ENCODE data around the gene SPATA9. TPM values are rescaled to one million over a fixed set of nuclear protein-coding genes. Genes with fewer than 3 reads are reported as not detected.

SPATA9 gene
- total RNA-seq, 1 experiment from 2014 or later: not detected

DNA sequence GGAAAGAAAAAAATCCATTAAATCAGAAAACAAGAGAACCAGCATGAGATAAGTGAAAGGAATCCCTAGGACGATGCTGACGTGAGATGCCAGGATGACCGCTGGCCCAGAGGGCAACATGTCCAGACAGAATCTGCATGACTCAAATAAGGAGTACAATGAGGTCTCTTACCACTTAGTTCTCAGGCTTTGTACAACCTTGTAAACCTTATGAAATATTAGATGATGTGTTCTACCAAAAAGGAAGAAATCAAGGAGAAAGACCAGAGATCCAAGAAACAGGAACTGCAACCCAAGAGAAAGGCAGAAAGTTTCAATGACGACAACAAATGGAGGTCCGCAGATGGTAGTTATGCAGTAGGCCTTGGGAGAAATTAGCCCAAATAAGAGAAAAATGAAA is 65.7 kb downstream of the SPATA9 start:
- H3K27ac Mint-ChIP-seq (ENCODE audit: unreplicated experiment): no peak overlapping the region
- DNase-seq: no peak
- CTCF ChIA-PET: no interaction called here
- peaks cover 8% of the 10 kb centered on the region for H3K27me3 Mint-ChIP-seq (ENCODE audit: unreplicated experiment)
- peaks cover 9% of the 10 kb centered on the region for H3K4me1 Mint-ChIP-seq (ENCODE audit: low read depth, unreplicated experiment)
- no TSS peak for BruUV-seq (replicated peaks)
- intact Hi-C loops (cut with micrococcal nuclease; ENCODE audit: unreplicated experiment): no loop called here
- peaks cover 8% of the 10 kb centered on the region for H3K9me3 Mint-ChIP-seq (ENCODE audit: low read depth, unreplicated experiment)
- no peak overlapping the region for H3K4me3 Mint-ChIP-seq (ENCODE audit: low read depth, unreplicated experiment)
- TF ChIP-seq CTCF (IDR thresholded peaks at IDR 0.05; ENCODE audit: unreplicated experiment): no peak
- H3K36me3 Mint-ChIP-seq (ENCODE audit: insufficient read depth, unreplicated experiment): peaks cover 10% of the 10 kb centered on the region

- Mint-ChIP-seq H3K27me3 (ENCODE audit: unreplicated experiment) (no peaks in the 10 kb centered on the region), H3K9me3 (ENCODE audit: low read depth, unreplicated experiment) (peaks cover 8% of the 10 kb centered on the region), H3K4me1 (ENCODE audit: low read depth, unreplicated experiment) (peaks cover 8% of the 10 kb centered on the region), H3K36me3 (ENCODE audit: insufficient read depth, unreplicated experiment) (no peaks in the 10 kb centered on the region), H3K4me3 (ENCODE audit: low read depth, unreplicated experiment) (no peak overlapping the region), H3K27ac (ENCODE audit: unreplicated experiment) (no peak overlapping the region)
- TF ChIP-seq CTCF (IDR thresholded peaks at IDR 0.05; ENCODE audit: unreplicated experiment): no peak
- CTCF ChIA-PET: no interaction called here
- intact Hi-C loops (cut with micrococcal nuclease; ENCODE audit: unreplicated experiment): no loop called here
- no peak for DNase-seq
- BruUV-seq (replicated peaks): no TSS peak
Observed at GRCh38 chr5:95615164-95615467, 67.7 kb downstream of the SPATA9 start.

DNA sequence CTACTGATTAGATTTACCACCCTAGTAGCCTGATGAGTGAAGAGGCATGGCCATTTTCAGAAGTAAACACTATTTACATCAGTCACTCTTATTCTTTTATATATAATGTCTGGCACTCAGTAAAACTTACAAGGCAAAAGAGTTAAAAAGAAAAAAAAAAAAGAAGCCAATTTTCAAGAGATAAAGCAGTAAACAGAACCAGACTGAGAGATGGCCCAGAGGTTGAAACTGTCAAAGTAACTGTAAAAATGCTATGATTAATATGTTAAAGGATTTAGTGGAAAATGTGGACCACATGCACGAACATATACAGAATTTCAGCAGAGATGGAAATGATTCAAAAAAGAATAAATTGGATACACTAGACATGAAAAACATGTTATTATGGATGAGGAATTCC is 69.3 kb downstream of the SPATA9 start:
- no peak for TF ChIP-seq CTCF (IDR thresholded peaks at IDR 0.05; ENCODE audit: unreplicated experiment)
- H3K27me3 Mint-ChIP-seq (ENCODE audit: unreplicated experiment): no peaks in the 10 kb centered on the region
- CTCF ChIA-PET: no interaction called here
- no peaks in the 10 kb centered on the region for H3K4me1 Mint-ChIP-seq (ENCODE audit: low read depth, unreplicated experiment)
- no TSS peak for BruUV-seq (replicated peaks)
- no peak overlapping the region for H3K4me3 Mint-ChIP-seq (ENCODE audit: low read depth, unreplicated experiment)
- H3K9me3 Mint-ChIP-seq (ENCODE audit: low read depth, unreplicated experiment): peaks cover 8% of the 10 kb centered on the region
- no peak for DNase-seq
- no peak overlapping the region for H3K27ac Mint-ChIP-seq (ENCODE audit: unreplicated experiment)
- H3K36me3 Mint-ChIP-seq (ENCODE audit: insufficient read depth, unreplicated experiment): no peaks in the 10 kb centered on the region
- intact Hi-C loops (cut with micrococcal nuclease; ENCODE audit: unreplicated experiment): no loop called here

DNA sequence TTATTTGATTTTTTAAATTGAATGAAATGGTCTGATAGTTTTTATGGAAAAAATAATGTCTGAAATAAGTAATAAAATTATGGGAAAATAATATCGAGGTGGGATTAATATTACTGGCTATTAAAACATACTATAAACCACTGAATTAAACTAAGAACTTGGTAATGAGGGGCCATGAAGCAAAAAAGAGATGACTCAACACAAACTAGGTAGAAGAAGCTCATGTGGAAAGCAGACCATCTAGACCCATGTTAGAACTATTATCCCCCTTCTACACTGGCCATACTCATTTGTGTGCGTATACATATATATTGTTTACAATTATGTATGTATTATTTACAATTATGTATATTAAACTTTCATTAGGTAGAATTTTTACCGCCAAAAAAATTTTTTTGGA is 71.4 kb downstream of the SPATA9 start:
- intact Hi-C loops (cut with micrococcal nuclease; ENCODE audit: unreplicated experiment): no loop called here
- BruUV-seq (replicated peaks): no TSS peak
- H3K27me3 Mint-ChIP-seq (ENCODE audit: unreplicated experiment): no peaks in the 10 kb centered on the region
- CTCF ChIA-PET: interaction anchor here (1.1 kb wide), 1 partner anchor 12 kb away, joined by 5 read pairs; no protein-coding TSS in a partner anchor
- no peaks in the 10 kb centered on the region for H3K36me3 Mint-ChIP-seq (ENCODE audit: insufficient read depth, unreplicated experiment)
- TF ChIP-seq CTCF (IDR thresholded peaks at IDR 0.05; ENCODE audit: unreplicated experiment): no peak
- no peaks in the 10 kb centered on the region for H3K4me1 Mint-ChIP-seq (ENCODE audit: low read depth, unreplicated experiment)
- peaks cover 8% of the 10 kb centered on the region for H3K9me3 Mint-ChIP-seq (ENCODE audit: low read depth, unreplicated experiment)
- H3K4me3 Mint-ChIP-seq (ENCODE audit: low read depth, unreplicated experiment): no peak overlapping the region
- no peak overlapping the region for H3K27ac Mint-ChIP-seq (ENCODE audit: unreplicated experiment)
- no peak for DNase-seq

DNA sequence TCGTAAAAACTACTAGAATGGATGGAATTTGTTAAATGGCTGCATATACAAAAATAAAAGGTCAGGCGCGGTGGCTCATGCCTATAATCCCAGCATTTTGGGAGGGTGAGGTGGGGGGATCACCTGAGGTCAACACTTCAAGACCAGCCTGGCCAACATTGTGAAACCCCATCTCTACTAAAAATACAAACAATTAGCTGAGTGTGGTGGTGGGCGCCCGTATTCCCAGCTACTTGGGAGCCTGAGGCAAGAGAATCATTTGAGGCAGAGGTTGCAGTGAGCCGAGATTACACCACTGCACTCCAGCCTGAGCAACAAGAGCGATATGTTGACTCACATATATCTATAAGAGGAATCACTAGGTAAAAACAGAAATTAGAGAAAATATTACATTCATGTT is 72.2 kb downstream of the SPATA9 start:
- no peak for TF ChIP-seq CTCF (IDR thresholded peaks at IDR 0.05; ENCODE audit: unreplicated experiment)
- Mint-ChIP-seq H3K36me3 (ENCODE audit: insufficient read depth, unreplicated experiment) (no peaks in the 10 kb centered on the region), H3K9me3 (ENCODE audit: low read depth, unreplicated experiment) (peaks cover 8% of the 10 kb centered on the region), H3K27ac (ENCODE audit: unreplicated experiment) (no peak overlapping the region), H3K27me3 (ENCODE audit: unreplicated experiment) (no peaks in the 10 kb centered on the region), H3K4me3 (ENCODE audit: low read depth, unreplicated experiment) (no peak overlapping the region), H3K4me1 (ENCODE audit: low read depth, unreplicated experiment) (no peaks in the 10 kb centered on the region)
- intact Hi-C loops (cut with micrococcal nuclease; ENCODE audit: unreplicated experiment): no loop called here
- DNase-seq: no peak
- BruUV-seq (replicated peaks): no TSS peak
- CTCF ChIA-PET: interaction anchor here (1.1 kb wide), 1 partner anchor 13 kb away, joined by 5 read pairs; no protein-coding TSS in a partner anchor

Data from Calu3 (cell line).